Prostate gland (tissue), 2 donors: ENCODE measurements around the gene GRAMD1B. TPM values are rescaled to one million over a fixed set of nuclear protein-coding genes. Genes with fewer than 3 reads are reported as not detected.

ENCODE experiments used
- DNase-seq: peaks from one replicate; pipeline ENCODE4 v3.0.0-alpha.2; 2019; ENCODE audit warnings: low spot score
- H3K27ac ChIP-seq, 2 donors: fragments of 200-600 bp; sonication (generic); 2 replicates each; pipeline ENCODE4 v1.5.1; 2017 to 2019
- H3K27me3 ChIP-seq: fragments of 200-600 bp; sonication (generic); replicated peaks from 2 replicates; pipeline ENCODE4 v1.5.1; 2019; ENCODE audit not compliant: insufficient read depth
- H3K36me3 ChIP-seq, 2 donors: fragments of 200-600 bp; sonication (generic); 1 replicate in 1 of 2; 2 replicates in 1 of 2; pipeline versions ENCODE4 v1.5.1 to v1.8.1; 2017 to 2019
- H3K4me1 ChIP-seq: fragments of 200-600 bp; sonication (generic); replicated peaks from 2 replicates; pipeline ENCODE4 v1.5.1; 2019
- H3K4me3 ChIP-seq, 2 donors: fragments of 200-600 bp; sonication (generic); 2 replicates each; pipeline ENCODE4 v1.5.1; 2017 to 2019
- H3K9me3 ChIP-seq: fragments of 200-600 bp; sonication (generic); 2 replicates; pipeline ENCODE4 v1.5.1; 2017
- POLR2A ChIP-seq: fragments of 450-650 bp; IDR thresholded peaks from one replicate; pipeline ENCODE4 v1.6.1; 2016; ENCODE audit warnings: antibody characterized with exemption, mild to moderate bottlenecking
- POLR2AphosphoS5 ChIP-seq: sonication (generic); formaldehyde crosslinking; IDR thresholded peaks from one replicate; pipeline ENCODE4 v1.6.1; 2017; ENCODE audit warnings: antibody characterized with exemption
- WGBS: methylation state at CpG from one replicate; pipeline ENCODE4 v1.1.5; 2018; 5-methylcytosine and 5-hydroxymethylcytosine counted together
- intact Hi-C: fragments of 100-400 bp; cut with DNase I; formaldehyde crosslinking; loops from one replicate; pipeline ENCODE4 v1.14.2; 2022
- total RNA-seq, 2 donors: library from RNA; depleted of rRNA; stranded (reverse); fragments of >200 nt; gene quantifications; one replicate each; pipeline ENCODE4 v1.1.0, GENCODE V29; 2016
- TF ChIP-seq, protein P1 (sequence below), 4 experiments: fragments of 200-600 bp in 2 of 4; fragments of 450-650 bp in 2 of 4; sonication (generic) in 2 of 4; IDR thresholded peaks; 1 replicate in 3 of 4; 2 replicates in 1 of 4; pipeline ENCODE4 v1.5.1; 2016 to 2019; ENCODE audit warnings: antibody characterized with exemption in 4 of 4, mild to moderate bottlenecking in 2 of 4, moderate library complexity in 2 of 4

The GRAMD1B gene
- total RNA-seq, 2 donors from 2014 or later: 4.5 to 27.2 TPM

- H3K4me1 ChIP-seq: no peaks in the 10 kb centered on the region
- no peak overlapping the region for H3K27ac ChIP-seq
- no peak overlapping the region for H3K4me3 ChIP-seq
- H3K36me3 ChIP-seq: no peaks in the 10 kb centered on the region
- no peaks in the 10 kb centered on the region for H3K27me3 ChIP-seq
- TF ChIP-seq, protein P1, sequence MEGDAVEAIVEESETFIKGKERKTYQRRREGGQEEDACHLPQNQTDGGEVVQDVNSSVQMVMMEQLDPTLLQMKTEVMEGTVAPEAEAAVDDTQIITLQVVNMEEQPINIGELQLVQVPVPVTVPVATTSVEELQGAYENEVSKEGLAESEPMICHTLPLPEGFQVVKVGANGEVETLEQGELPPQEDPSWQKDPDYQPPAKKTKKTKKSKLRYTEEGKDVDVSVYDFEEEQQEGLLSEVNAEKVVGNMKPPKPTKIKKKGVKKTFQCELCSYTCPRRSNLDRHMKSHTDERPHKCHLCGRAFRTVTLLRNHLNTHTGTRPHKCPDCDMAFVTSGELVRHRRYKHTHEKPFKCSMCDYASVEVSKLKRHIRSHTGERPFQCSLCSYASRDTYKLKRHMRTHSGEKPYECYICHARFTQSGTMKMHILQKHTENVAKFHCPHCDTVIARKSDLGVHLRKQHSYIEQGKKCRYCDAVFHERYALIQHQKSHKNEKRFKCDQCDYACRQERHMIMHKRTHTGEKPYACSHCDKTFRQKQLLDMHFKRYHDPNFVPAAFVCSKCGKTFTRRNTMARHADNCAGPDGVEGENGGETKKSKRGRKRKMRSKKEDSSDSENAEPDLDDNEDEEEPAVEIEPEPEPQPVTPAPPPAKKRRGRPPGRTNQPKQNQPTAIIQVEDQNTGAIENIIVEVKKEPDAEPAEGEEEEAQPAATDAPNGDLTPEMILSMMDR (IDR thresholded peaks at IDR 0.05): no peak
- no peak for TF ChIP-seq POLR2A
- TF ChIP-seq POLR2AphosphoS5: no peak
- intact Hi-C loops: loop anchor here (5.0 kb wide), 1 partner anchor 68 kb away; no protein-coding TSS in a partner anchor
- no peak for DNase-seq
- 95% methylated on average over 10 of the region's 10 CpGs for WGBS
- no peaks in the 10 kb centered on the region for H3K9me3 ChIP-seq
Observed at GRCh38 chr11:123409456-123410217, 20.4 kb upstream of the GRAMD1B start.

DNA sequence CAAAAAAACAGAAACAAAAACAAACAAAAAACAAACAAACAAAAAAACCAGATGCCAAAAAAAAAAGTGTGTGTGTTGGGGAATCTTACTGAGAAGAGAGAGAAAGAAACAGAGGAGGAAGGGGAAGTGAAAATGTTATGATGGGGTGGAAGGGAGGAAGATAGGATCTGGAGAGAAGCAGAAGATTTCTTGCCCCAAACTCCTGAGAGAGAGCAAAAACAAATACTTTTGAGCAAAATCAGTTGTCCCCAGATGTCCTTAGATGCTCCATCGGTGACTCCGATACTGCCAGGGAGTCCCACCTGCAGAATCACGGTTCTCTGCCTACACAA lies 19.9 kb upstream of the GRAMD1B start:
- WGBS: 96% methylated on average over 3 of the region's 3 CpGs
- Histone ChIP-seq H3K36me3 (no peaks in the 10 kb centered on the region), H3K4me1 (no peaks in the 10 kb centered on the region), H3K4me3 (no peak overlapping the region), H3K9me3 (no peaks in the 10 kb centered on the region), H3K27ac (no peak overlapping the region), H3K27me3 (no peaks in the 10 kb centered on the region)
- TF ChIP-seq, protein P1 (IDR thresholded peaks at IDR 0.05): no peak
- TF ChIP-seq POLR2AphosphoS5 (no peak), POLR2A (no peak)
- intact Hi-C loops: no loop called here
- no peak for DNase-seq

DNA sequence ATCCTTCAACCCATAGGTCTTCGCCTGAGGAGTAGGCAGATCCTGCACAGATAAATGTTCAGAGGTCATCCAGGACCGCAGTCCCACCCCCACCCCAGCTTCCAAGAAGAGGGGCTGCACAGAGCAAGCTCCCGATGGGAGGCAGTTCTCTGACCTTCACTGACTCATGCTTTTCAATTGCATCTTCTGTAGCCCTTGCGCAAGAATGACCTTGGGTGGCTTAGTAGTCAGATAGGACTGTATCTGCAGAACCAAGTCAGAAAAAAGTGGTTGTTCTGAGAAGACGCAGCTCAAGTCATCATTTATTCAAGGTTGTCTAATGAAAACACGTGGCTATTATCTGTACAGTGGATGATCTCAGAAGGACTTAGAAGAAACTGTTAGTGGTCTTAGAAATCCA lies 16.4 kb upstream of the GRAMD1B start:
- no peak for DNase-seq
- Histone ChIP-seq H3K4me3 (no peak overlapping the region), H3K27ac (no peak overlapping the region), H3K36me3 (no peaks in the 10 kb centered on the region), H3K4me1 (no peaks in the 10 kb centered on the region), H3K27me3 (no peaks in the 10 kb centered on the region), H3K9me3 (no peaks in the 10 kb centered on the region)
- TF ChIP-seq POLR2A (no peak), POLR2AphosphoS5 (no peak)
- TF ChIP-seq, protein P1 (IDR thresholded peaks at IDR 0.05): no peak
- WGBS: 91% methylated on average over 6 of the region's 6 CpGs
- intact Hi-C loops: no loop called here

DNA sequence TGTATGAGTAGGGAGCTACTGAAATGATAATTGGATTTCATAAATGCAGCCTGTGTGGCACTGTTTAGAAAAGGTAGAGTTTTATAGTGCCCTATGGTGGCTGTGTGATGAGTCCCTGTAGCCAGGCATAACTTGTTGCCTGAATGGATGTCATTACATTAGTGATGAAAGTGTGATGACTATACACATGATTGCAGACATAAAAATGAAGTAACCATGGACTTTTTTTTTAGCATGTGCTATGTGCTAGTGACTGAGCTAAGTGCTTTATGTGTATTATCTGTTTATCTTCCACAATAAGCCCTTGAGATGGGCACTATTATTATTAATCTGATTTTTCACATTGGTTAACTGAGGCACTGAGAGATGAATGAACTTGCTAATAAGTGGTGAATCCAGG lies 13.5 kb upstream of the GRAMD1B start:
- intact Hi-C loops: no loop called here
- Histone ChIP-seq H3K27ac (no peak overlapping the region), H3K4me3 (no peak overlapping the region), H3K36me3 (no peaks in the 10 kb centered on the region), H3K9me3 (no peaks in the 10 kb centered on the region), H3K4me1 (no peaks in the 10 kb centered on the region), H3K27me3 (no peaks in the 10 kb centered on the region)
- no peak for DNase-seq
- TF ChIP-seq POLR2A (no peak), POLR2AphosphoS5 (no peak)
- TF ChIP-seq, protein P1 (IDR thresholded peaks at IDR 0.05): no peak

DNA sequence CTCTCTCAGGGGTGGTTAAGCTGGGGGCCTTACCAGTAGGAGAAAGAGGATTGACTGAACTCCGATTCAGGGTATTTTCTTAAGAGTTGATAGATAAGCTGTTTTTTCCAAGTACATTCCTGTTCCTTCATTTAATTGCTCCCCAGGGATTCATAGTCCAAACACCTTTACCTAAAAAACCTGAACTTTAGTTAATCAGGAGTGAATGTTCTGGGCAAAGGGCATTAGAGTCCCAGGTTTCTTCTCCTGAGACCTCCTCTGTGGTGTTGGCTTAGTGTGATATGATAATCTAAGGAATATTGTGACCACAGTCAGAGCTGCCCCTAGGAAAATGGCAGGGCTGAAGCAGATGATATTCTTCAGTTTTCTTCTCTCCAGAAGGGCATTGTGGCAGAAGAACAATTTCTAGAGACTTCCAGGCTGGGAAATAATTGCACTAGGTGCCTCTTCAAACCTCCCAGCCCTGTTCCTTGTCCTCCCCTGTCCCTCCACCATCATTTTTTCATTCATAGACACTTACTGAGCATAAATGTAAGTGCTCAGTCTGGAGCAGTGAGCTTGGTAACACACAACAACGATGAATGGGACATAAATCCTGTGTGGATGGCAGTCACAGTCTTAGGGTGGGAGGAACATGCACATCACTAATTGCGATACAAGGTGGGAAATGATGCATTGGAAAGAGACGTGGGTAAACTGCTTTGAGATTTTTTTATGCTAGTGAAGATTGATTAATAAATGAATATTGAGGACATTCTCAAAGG lies 11.5 kb upstream of the GRAMD1B start:
- H3K27me3 ChIP-seq: no peaks in the 10 kb centered on the region
- DNase-seq: no peak
- intact Hi-C loops: no loop called here
- 73% methylated on average over 4 of the region's 4 CpGs for WGBS
- no peak overlapping the region for H3K4me3 ChIP-seq
- H3K9me3 ChIP-seq: no peaks in the 10 kb centered on the region
- no peaks in the 10 kb centered on the region for H3K4me1 ChIP-seq
- no peaks in the 10 kb centered on the region for H3K36me3 ChIP-seq
- no peak overlapping the region for H3K27ac ChIP-seq
- TF ChIP-seq POLR2A (no peak), POLR2AphosphoS5 (no peak)
- TF ChIP-seq, protein P1 (IDR thresholded peaks at IDR 0.05): no peak
